ENCODE measurements around the gene HTT.

- TF ChIP-seq, protein P1, sequence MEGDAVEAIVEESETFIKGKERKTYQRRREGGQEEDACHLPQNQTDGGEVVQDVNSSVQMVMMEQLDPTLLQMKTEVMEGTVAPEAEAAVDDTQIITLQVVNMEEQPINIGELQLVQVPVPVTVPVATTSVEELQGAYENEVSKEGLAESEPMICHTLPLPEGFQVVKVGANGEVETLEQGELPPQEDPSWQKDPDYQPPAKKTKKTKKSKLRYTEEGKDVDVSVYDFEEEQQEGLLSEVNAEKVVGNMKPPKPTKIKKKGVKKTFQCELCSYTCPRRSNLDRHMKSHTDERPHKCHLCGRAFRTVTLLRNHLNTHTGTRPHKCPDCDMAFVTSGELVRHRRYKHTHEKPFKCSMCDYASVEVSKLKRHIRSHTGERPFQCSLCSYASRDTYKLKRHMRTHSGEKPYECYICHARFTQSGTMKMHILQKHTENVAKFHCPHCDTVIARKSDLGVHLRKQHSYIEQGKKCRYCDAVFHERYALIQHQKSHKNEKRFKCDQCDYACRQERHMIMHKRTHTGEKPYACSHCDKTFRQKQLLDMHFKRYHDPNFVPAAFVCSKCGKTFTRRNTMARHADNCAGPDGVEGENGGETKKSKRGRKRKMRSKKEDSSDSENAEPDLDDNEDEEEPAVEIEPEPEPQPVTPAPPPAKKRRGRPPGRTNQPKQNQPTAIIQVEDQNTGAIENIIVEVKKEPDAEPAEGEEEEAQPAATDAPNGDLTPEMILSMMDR (IDR thresholded peaks at IDR 0.05; ENCODE audit: low read length): no peak
- TF ChIP-seq EZH2phosphoT487 (IDR thresholded peaks at IDR 0.05; ENCODE audit: low read length): no peak
These were observed 195.6 kb downstream of the HTT start for GRCh38 chr4:3269991-3270611.
